Posterior vena cava (tissue), 2 donors: ENCODE results near the gene COL9A3. TPM values are rescaled to one million over a fixed set of nuclear protein-coding genes. Genes with fewer than 3 reads are reported as not detected.

Experiments used
- DNase-seq: peaks from one replicate; pipeline ENCODE4 v3.0.0-alpha.2; 2020; ENCODE audit warnings: low spot score
- intact Hi-C, 2 donors: fragments of 100-400 bp; cut with DNase I; formaldehyde crosslinking; loops; one replicate each; pipeline versions ENCODE4 v1.14.1 to v1.14.2; 2022 to 2023
- total RNA-seq, 2 donors: library from RNA; stranded (reverse); fragmentation: NEBNext Ultra II Directional; extraction: Animal tissue kit (Norgen Biotek cat#: 25700); gene quantifications; one replicate each; pipeline ENCODE4 v1.2.1, GENCODE V29; 2021
- donor health status: DM: yes; HTN: yes; CAD: no.
- donor health status: DM: yes; HTN: yes; CAD: no.

The COL9A3 gene
- total RNA-seq, 2 donors from 2014 or later, result 1.0 to 1.9 TPM

DNA sequence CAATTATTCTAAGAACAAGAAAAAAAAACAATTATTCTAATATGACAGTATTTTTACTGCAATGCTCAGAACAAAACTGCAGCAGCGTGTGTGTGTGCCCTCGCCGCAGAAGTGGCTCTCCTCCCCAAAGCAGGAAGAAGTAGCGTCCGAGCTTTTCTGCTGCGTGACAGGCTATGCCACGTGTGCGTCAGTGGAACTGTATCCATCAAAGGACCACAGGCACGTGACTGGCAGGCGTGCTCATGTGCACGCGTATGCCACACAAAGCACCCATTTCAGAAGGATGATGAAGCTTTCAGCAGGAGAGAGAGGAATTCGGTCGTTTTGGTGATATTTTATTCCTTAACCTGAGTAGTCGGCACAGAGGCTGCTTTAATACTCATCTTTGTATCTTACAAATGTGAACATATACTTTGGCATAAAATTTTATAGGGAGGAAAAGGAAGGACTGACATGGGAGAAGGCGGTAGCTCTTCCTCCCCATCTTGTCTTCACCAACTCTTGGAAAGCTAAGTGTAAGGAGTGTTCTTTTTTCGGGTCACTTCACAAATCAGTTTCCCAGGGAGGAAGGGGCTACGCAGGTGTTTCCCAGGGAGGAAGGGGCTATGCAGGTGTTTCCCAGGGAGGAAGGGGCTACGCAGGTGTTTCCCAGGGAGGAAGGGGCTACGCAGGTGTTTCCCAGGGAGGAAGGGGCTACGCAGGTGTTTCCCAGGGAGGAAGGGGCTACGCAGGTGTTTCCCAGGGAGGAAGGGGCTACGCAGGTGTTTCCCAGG is 41.4 kb downstream of the COL9A3 start:
- intact Hi-C loops, result no loop called here
- no peak for DNase-seq

GRCh38 chr20:62859721-62860120 is 42.9 kb downstream of the COL9A3 start:
- intact Hi-C loops, result no loop called here
- DNase-seq, result no peak

GRCh38 chr20:62860391-62860923 is 43.6 kb downstream of the COL9A3 start:
- peak; percentile 78 for DNase-seq

GRCh38 chr20:62860924-62861691 is 44.3 kb downstream of the COL9A3 start:
- peak; percentile 85 for DNase-seq
- intact Hi-C loops, result no loop called here

More at GRCh38 chr20:62860391-62860923, 43.6 kb downstream of the COL9A3 start:
- intact Hi-C loops, result no loop called here

GRCh38 chr20:62861726-62862336 is 45.0 kb downstream of the COL9A3 start, which contains the start of gene TCFL5:
Gene TCFL5 (minus strand): TSS chr20:62861822. CDS start chr20:62861670, 152 bp downstream.
- intact Hi-C loops, result no loop called here
- DNase-seq, result peak; percentile 97

- intact Hi-C loops, result no loop called here
- DNase-seq, result no peak
Measured at GRCh38 chr20:62864207-62864606, 47.4 kb downstream of the COL9A3 start.

GRCh38 chr20:62872184-62872847 is 55.5 kb downstream of the COL9A3 start:
- peak; percentile 37 for DNase-seq
- intact Hi-C loops, result loop anchor here (5.0 kb wide), 1 partner anchor 135 kb away; the partner anchor contains the start of gene BHLHE23 (in 2 of the 2)

- DNase-seq, result peak; percentile 40
- intact Hi-C loops, result loop anchor here (5.0 kb wide), 1 partner anchor 134 kb away; the partner anchor contains the start of gene BHLHE23 (in 2 of the 2)
Measured at GRCh38 chr20:62872862-62873261, 56.0 kb downstream of the COL9A3 start.

DNA sequence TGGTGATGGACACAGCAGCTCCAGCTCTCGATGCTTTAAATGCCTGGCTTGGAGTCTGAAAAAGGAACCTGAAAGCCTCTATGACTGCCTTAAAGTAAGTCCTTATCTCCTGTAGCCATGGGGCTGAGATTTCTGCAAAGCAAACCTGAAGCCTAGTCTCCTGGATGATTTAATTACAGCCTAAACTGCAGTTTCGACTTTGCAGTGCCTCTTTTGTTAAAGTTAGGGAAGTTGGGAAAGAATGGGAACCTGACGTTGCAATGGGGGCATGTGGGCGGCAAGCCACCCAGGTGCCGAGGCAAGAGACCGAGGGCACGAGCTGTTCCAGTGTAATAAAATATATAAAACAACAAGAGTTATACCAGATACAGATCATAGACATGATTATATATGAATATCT is 56.4 kb downstream of the COL9A3 start:
- DNase-seq, result peak; percentile 12
- intact Hi-C loops, result loop anchor here (5.0 kb wide), 1 partner anchor 134 kb away; the partner anchor contains the start of gene BHLHE23 (in 2 of the 2)

GRCh38 chr20:62873681-62874031 is 56.8 kb downstream of the COL9A3 start:
- intact Hi-C loops, result loop anchor here (5.0 kb wide), 1 partner anchor 134 kb away; the partner anchor contains the start of gene BHLHE23 (in 2 of the 2)
- peak; percentile 93 for DNase-seq

- peak; percentile 13 for DNase-seq
- intact Hi-C loops, result loop anchor here (5.0 kb wide), 1 partner anchor 132 kb away; the partner anchor contains the start of gene BHLHE23 (in 2 of the 2)
Measured at GRCh38 chr20:62874964-62875344, 58.1 kb downstream of the COL9A3 start.

DNA sequence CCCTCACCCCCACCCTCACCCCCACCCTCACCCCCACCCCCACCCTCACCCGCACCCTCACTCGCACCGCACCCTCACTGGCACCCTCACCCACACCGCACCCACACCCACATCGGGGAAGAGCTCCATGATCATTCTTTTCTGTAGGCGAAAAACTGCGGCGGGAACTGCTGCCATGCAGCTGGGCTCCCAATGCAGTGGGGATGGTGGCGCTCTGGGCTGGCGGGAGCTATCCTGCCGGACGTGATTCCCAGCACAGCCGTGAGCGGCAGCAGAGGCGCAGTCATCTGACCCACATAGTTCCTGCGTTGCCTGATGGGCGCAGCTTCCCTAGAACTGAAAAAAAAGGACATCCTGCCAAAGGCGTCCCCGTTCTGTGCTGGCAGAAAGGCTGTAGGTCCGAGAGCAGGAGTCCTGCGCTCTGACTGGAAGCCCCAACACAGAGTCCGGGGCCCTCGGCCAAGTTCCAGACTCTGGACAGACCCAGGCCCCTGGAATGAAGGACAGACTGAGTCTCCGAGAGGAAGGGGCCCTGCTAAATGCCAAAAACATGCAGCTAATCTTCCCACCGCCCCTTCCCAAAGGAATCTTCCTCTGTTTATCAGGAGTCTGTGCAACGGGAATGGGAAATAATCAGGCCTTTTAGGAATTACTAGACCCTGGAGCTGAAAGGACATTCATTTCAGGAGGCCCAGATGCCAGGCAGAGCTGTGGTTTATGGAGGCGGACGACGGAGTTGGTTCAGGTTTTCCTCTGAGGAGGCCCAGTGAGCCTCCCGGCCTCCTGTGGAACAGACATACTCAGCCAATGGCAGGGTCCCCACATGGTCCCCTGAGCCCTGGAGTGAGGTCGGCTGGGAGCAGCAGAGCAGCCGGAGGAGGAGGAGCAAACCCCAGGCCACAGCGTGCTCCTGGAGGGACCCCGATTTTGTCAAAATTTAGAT is 58.8 kb downstream of the COL9A3 start:
- intact Hi-C loops, result no loop called here
- peak; percentile 93 for DNase-seq

DNA sequence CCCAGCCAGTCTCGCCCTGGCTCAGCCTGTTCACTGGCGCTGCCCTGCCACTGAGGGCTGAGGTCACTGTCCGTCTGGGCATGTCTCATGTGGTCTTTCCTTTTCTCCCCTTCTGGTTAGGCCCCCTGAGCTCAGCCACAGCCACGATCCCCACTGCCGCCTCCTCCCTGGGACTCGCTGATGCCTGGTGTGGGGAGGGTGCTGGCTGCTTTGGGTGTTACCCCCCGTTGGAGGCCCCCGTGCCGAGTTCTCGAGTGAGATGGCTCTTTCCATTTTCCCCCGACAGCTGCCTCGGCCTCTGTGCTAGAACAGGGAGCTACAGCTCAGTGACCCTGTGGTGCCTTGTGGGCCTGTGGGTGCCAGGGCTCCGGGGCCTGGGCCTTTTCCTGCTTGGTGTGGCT is 59.7 kb downstream of the COL9A3 start:
- no peak for DNase-seq
- intact Hi-C loops, result no loop called here

GRCh38 chr20:62876902-62877816 is 60.3 kb downstream of the COL9A3 start:
- intact Hi-C loops, result no loop called here
- peak; percentile 94 for DNase-seq

DNA sequence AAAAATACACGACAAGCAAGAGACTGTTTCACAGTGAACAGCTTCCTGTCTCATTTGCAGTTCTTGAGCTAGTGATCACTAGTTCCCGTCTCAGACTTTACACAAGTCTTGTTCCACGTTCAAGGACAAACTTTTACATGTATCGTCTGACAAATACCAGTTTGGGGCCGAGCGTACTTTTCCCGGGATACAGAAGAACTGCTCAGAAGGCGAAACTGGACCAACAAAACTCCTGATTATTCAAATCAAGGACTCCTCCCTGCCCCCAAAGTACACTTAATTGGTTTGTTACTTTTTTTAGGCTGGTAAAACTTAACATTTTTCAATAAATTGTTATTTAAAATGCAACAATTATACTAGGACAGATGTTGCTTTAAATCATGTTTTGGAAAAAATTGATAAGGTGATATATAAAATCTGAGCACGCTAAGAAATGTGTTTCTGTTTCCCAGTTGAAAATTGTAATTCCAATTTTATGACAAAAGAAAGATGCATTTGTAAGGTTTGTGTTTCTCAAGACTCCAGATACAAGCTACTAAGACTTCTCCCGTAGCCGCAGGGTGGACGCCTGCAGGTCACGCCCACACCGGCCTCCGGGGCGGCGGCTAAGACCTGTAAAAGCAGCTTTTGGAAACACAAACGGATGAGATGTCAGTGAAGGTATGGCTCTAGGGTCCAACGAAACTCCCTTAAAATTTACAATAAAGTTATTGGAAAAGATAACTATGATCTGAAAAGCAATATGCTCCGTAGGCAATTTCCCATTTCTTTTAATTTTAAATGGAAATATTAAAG is 61.6 kb downstream of the COL9A3 start:
- DNase-seq, result peak; percentile 50
- intact Hi-C loops, result no loop called here
